Endodermal cell (in vitro differentiated cells): Measurements from ENCODE around the gene ATP10B. TPM values are rescaled to one million over a fixed set of nuclear protein-coding genes. Genes with fewer than 3 reads are reported as not detected.

Source experiments
- DNase-seq: peaks from one replicate; pipeline ENCODE4 v3.0.0-alpha.2; 2017
- H3K27ac ChIP-seq: 2 replicates; pipeline ENCODE4 v1.5.1; 2013; ENCODE audit warnings: mild to moderate bottlenecking, low read depth, low read length, moderate library complexity
- H3K27me3 ChIP-seq: 2 replicates; pipeline ENCODE4 v1.6.1; 2013; ENCODE audit warnings: mild to moderate bottlenecking, low read length, moderate library complexity; ENCODE audit not compliant: insufficient read depth, control insufficient read depth, poor library complexity, severe bottlenecking
- H3K36me3 ChIP-seq: 2 replicates; pipeline ENCODE4 v1.7.0; 2013; ENCODE audit warnings: mild to moderate bottlenecking, low read length, moderate library complexity; ENCODE audit not compliant: control insufficient read depth, insufficient read depth
- H3K4me1 ChIP-seq: one replicate; pipeline ENCODE4 v1.7.0; 2013; ENCODE audit warnings: low read length; ENCODE audit not compliant: control insufficient read depth, insufficient read depth
- H3K4me3 ChIP-seq: 2 replicates; pipeline ENCODE4 v1.5.1; 2013; ENCODE audit warnings: mild to moderate bottlenecking, low read length, moderate library complexity
- H3K9ac ChIP-seq: 2 replicates; pipeline ENCODE4 v1.6.1; 2013; ENCODE audit warnings: mild to moderate bottlenecking, low read length, moderate library complexity; ENCODE audit not compliant: poor library complexity, severe bottlenecking; ENCODE audit errors: extremely low read depth
- H3K9me3 ChIP-seq: 2 replicates; pipeline ENCODE4 v1.6.1; 2013; ENCODE audit warnings: mild to moderate bottlenecking, low read length, moderate library complexity; ENCODE audit not compliant: control insufficient read depth
- H3K27ac Mint-ChIP-seq: 2 replicates; pipeline ENCODE4 v1.8.0; 2020; ENCODE audit warnings: mixed read lengths
- H3K27me3 Mint-ChIP-seq: 2 replicates; pipeline ENCODE4 v1.8.0; 2021; ENCODE audit warnings: mild to moderate bottlenecking, mixed read lengths; ENCODE audit not compliant: insufficient read depth
- H3K36me3 Mint-ChIP-seq: 2 replicates; pipeline ENCODE4 v1.8.0; 2020; ENCODE audit warnings: low read depth, mixed read lengths
- H3K4me1 Mint-ChIP-seq: 2 replicates; pipeline ENCODE4 v1.8.0; 2020; ENCODE audit warnings: mixed read lengths
- H3K4me3 Mint-ChIP-seq: 2 replicates; pipeline ENCODE4 v1.8.0; 2020; ENCODE audit warnings: mild to moderate bottlenecking, moderate library complexity, mixed read lengths
- H3K9me3 Mint-ChIP-seq: 2 replicates; pipeline ENCODE4 v1.8.0; 2020; ENCODE audit warnings: mild to moderate bottlenecking, mixed read lengths
- CTCF ChIP-seq: fragments of 200-600 bp; sonication (generic); conservative IDR thresholded peaks from 2 replicates; pipeline ENCODE4 v1.5.0; 2021; ENCODE audit warnings: antibody characterized with exemption, mild to moderate bottlenecking
- WGBS, 2 experiments: methylation state at CpG; one replicate each; pipeline versions ENCODE4 v1.1.5 to v1.1.7; 2013; ENCODE audit warnings: missing lambda C conversion rate in 2 of 2, mixed read lengths in 1 of 2; ENCODE audit not compliant: insufficient coverage in 1 of 2, insufficient read length in 1 of 2; 5-methylcytosine and 5-hydroxymethylcytosine counted together
- total RNA-seq, 2 donors: library from RNA; stranded (reverse); fragmentation: NEBNext Ultra II Directional in 1 of 2; extraction: Animal tissue kit (Norgen Biotek cat#: 25700) in 1 of 2; gene quantifications; 2 replicates in 1 of 2; 3 replicates in 1 of 2; pipeline ENCODE4 v1.2.1, GENCODE V29; 2021

The ATP10B gene
- total RNA-seq, 2 donors from 2014 or later: 0.15 to 0.38 TPM

DNA sequence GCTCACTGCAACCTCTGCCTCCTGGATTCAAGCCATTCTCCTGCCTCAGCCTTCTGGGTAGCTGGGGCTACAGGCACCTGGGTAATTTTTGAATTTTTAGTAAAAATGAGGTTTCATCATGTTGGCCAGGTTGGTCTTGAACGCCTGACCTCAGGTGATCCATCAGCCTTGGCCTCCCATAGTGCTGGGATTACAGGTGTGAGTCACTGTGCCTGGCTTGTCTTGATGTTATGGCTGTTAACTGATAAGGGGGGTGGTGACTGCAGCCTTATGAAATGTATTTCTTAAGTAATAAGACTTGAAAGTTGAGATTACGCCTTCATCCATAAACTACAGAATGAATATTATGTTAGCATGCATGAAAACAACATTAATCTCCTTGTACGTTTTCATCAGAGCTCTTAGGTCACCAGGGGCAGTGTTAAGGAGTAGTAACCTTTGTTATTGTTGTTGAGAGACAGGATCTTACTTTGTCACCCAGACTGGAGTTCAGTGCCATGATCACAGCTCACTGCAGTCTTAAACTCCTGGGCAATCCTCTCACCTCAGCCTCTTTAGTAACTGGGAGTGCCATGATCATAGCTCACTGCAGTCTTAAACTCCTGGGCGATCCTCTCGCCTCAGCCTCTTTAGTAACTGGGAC lies 148.3 kb downstream of the ATP10B start:
- TF ChIP-seq CTCF: no peak
- Mint-ChIP-seq H3K36me3 (no peaks in the 10 kb centered on the region), H3K4me3 (no peak overlapping the region), H3K27ac (no peak overlapping the region), H3K9me3 (peaks cover 16% of the 10 kb centered on the region), H3K27me3 (no peaks in the 10 kb centered on the region), H3K4me1 (peaks cover 3% of the 10 kb centered on the region)
- no peak for DNase-seq
- H3K4me1 ChIP-seq: peaks cover 3% of the 10 kb centered on the region
- H3K4me3 ChIP-seq: no peak overlapping the region
- no peaks in the 10 kb centered on the region for H3K27me3 ChIP-seq
- H3K9me3 ChIP-seq: peaks cover 20% of the 10 kb centered on the region
- no peak overlapping the region for H3K9ac ChIP-seq
- no peaks in the 10 kb centered on the region for H3K36me3 ChIP-seq
- no peak overlapping the region for H3K27ac ChIP-seq
- WGBS, 2 experiments: 94 to 99% methylated on average over 4 to 5 of the region's 5 CpGs

GRCh38 chr5:160702934-160703333 lies 149.1 kb downstream of the ATP10B start:
- H3K4me1 Mint-ChIP-seq: peaks cover 3% of the 10 kb centered on the region
- H3K9me3 Mint-ChIP-seq: peaks cover 16% of the 10 kb centered on the region
- no peak overlapping the region for H3K4me3 Mint-ChIP-seq
- H3K36me3 ChIP-seq: no peaks in the 10 kb centered on the region
- H3K36me3 Mint-ChIP-seq: no peaks in the 10 kb centered on the region
- no peak overlapping the region for H3K27ac ChIP-seq
- H3K9ac ChIP-seq: no peak overlapping the region
- no peaks in the 10 kb centered on the region for H3K27me3 ChIP-seq
- H3K27ac Mint-ChIP-seq: no peak overlapping the region
- no peak overlapping the region for H3K4me3 ChIP-seq
- H3K4me1 ChIP-seq: peaks cover 3% of the 10 kb centered on the region
- no peak for DNase-seq
- TF ChIP-seq CTCF: no peak
- no peaks in the 10 kb centered on the region for H3K27me3 Mint-ChIP-seq
- WGBS, 2 experiments: 92% methylated on average over 3 of the region's 3 CpGs; no CpG with 5 or more reads in 1 of the 2 experiments
- H3K9me3 ChIP-seq: peaks cover 20% of the 10 kb centered on the region

DNA sequence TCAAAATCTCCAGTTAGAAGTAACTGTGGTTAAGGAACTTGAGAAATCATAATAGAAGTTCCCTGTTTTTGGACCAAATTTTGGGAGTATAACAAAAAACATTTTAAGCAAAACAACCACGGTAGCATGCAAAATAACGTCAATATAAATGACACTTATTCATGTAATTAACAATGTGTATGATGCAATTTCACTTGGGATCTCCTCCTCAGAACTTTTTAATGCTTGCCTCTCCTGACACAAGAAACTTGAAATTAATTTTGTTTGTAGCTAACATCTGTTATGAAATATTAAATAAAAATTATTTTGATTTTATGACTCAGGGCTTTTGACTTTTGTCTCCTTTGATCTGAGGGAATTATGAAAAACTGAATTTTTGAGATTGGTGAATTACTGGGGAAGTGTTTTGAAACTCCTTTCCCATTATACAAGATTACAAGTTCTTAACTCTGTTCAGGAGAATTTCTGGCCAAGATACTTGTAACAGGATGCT lies 149.7 kb downstream of the ATP10B start:
- TF ChIP-seq CTCF: no peak
- Histone ChIP-seq H3K4me3 (no peak overlapping the region), H3K9me3 (peaks cover 20% of the 10 kb centered on the region), H3K27ac (no peak overlapping the region), H3K27me3 (no peaks in the 10 kb centered on the region), H3K9ac (no peak overlapping the region), H3K4me1 (peaks cover 3% of the 10 kb centered on the region), H3K36me3 (no peaks in the 10 kb centered on the region)
- 92% methylated on average over 2 of the region's 2 CpGs; no CpG with 5 or more reads in 1 of the 2 experiments for WGBS, 2 experiments
- no peak overlapping the region for H3K27ac Mint-ChIP-seq
- no peaks in the 10 kb centered on the region for H3K36me3 Mint-ChIP-seq
- H3K4me3 Mint-ChIP-seq: no peak overlapping the region
- H3K27me3 Mint-ChIP-seq: no peaks in the 10 kb centered on the region
- no peak for DNase-seq
- peaks cover 3% of the 10 kb centered on the region for H3K4me1 Mint-ChIP-seq
- H3K9me3 Mint-ChIP-seq: peaks cover 16% of the 10 kb centered on the region
